ENCODE results near the gene NCR2. TPM values are rescaled to one million over a fixed set of nuclear protein-coding genes. Genes with fewer than 3 reads are reported as not detected.

NCR2 gene
- total and polyA plus RNA-seq, 9 of the 15 experiments (the other 6 are each of a cell fraction or from before 2014, with no cell fraction given): not detected

GRCh38 chr6:41318654-41319565 lies 16.5 kb upstream of the NCR2 start (continued):
- TF ChIP-seq, protein P1, sequence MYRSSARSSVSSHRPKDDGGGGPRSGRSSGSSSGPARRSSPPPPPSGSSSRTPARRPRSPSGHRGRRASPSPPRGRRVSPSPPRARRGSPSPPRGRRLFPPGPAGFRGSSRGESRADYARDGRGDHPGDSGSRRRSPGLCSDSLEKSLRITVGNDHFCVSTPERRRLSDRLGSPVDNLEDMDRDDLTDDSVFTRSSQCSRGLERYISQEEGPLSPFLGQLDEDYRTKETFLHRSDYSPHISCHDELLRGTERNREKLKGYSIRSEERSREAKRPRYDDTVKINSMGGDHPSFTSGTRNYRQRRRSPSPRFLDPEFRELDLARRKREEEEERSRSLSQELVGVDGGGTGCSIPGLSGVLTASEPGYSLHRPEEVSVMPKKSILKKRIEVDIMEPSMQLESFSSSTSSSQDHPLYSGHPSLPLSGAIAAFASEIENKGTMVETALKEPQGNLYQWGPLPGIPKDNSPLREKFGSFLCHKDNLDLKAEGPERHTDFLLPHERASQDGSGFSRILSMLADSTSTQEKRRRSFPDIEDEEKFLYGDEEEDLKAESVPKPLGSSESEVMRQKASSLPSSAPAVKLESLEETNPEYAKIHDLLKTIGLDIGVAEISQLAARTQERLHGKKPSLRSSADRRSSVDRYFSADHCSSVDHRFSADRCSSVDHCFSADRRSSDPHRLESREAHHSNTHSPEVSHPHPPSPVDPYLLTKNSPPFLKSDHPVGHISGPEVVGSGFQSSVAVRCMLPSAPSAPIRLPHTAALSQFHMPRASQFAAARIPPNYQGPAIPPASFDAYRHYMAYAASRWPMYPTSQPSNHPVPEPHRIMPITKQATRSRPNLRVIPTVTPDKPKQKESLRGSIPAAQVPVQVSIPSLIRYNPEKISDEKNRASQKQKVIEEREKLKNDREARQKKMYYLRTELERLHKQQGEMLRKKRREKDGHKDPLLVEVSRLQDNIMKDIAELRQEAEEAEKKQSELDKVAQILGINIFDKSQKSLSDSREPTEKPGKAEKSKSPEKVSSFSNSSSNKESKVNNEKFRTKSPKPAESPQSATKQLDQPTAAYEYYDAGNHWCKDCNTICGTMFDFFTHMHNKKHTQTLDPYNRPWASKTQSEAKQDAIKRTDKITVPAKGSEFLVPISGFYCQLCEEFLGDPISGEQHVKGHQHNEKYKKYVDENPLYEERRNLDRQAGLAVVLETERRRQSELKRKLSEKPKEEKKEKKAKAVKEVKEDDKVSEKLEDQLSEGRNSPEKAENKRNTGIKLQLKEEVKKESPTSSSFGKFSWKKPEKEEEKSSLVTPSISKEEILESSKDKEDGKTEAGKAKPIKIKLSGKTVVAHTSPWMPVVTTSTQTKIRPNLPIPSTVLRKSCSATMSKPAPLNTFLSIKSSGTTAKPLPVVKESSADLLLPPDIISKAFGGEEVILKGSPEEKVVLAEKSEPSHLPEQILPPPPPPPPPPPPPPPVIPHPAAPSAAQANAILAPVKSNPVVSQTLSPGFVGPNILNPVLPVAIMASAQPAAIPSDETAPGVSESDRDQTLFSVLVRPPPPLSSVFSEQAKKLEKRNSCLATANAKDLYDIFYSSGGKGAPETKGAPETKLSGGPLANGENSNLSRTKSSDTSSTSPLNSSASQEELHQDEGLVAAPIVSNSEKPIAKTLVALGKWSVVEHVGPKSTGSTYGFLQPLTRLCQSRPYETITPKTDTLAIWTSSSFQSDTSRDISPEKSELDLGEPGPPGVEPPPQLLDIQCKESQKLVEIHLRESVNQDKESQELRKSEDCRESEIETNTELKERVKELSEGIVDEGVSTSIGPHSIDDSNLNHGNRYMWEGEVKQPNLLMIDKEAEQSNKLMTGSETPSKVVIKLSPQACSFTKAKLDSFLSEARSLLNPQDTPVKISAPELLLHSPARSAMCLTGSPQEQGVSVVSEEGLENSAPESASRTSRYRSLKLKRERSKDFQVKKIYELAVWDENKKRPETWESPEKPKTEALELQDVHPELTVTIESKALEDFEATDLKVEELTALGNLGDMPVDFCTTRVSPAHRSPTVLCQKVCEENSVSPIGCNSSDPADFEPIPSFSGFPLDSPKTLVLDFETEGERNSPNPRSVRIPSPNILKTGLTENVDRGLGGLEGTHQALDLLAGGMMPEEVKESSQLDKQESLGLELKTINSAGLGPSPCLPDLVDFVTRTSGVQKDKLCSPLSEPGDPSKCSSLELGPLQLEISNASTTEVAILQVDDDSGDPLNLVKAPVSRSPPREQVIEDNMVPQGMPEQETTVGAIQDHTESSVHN (IDR thresholded peaks at IDR 0.05; ENCODE audit: borderline replicate concordance in 1 of 2, low read depth in 1 of 2): no peak
- TF ChIP-seq, protein P2, sequence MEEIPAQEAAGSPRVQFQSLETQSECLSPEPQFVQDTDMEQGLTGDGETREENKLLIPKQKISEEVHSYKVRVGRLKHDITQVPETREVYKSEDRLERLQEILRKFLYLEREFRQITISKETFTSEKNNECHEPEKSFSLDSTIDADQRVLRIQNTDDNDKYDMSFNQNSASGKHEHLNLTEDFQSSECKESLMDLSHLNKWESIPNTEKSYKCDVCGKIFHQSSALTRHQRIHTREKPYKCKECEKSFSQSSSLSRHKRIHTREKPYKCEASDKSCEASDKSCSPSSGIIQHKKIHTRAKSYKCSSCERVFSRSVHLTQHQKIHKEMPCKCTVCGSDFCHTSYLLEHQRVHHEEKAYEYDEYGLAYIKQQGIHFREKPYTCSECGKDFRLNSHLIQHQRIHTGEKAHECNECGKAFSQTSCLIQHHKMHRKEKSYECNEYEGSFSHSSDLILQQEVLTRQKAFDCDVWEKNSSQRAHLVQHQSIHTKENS (CRISPR knock-in tag; IDR thresholded peaks at IDR 0.05): no peak
- TF ChIP-seq SAP30 (IDR thresholded peaks at IDR 0.05; ENCODE audit: borderline replicate concordance, insufficient read depth, low read depth, low read length, poor library complexity, severe bottlenecking): no peak
- TF ChIP-seq CREBBP (IDR thresholded peaks at IDR 0.05; ENCODE audit: low read depth, low read length): no peak
- TF ChIP-seq, protein P3, sequence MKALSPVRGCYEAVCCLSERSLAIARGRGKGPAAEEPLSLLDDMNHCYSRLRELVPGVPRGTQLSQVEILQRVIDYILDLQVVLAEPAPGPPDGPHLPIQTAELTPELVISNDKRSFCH (CRISPR knock-in tag; IDR thresholded peaks at IDR 0.05): no peak
- TF ChIP-seq, protein P3 (tag; IDR thresholded peaks at IDR 0.05): no peak
- no peak for TF ChIP-seq ILF3 (IDR thresholded peaks at IDR 0.05; ENCODE audit: borderline replicate concordance)
- TF ChIP-seq ZNF696 (CRISPR knock-in tag; conservative IDR thresholded peaks at IDR 0.05): no peak
- peak; percentile 54 for TF ChIP-seq SOX6 (IDR thresholded peaks at IDR 0.05)
- TF ChIP-seq KDM4B (IDR thresholded peaks at IDR 0.05; ENCODE audit: borderline replicate concordance in 2 of 2, low read depth in 1 of 2): 0 out of 4 replicates have a peak, but pooled peaks of 1 of the 2 experiments have one; percentile 31
- no peak for TF ChIP-seq CAMTA2 (CRISPR knock-in tag; conservative IDR thresholded peaks at IDR 0.05)
